Activated T-helper 17 cell treated with anti-CD3 and anti-CD28 coated beads, Interleukin-2, amount 50 U/mL, for 72 hours (primary cell): Measurements from ENCODE around the gene SHB. TPM values are rescaled to one million over a fixed set of nuclear protein-coding genes. Genes with fewer than 3 reads are reported as not detected.
A peak's percentile ranks its signal among the peaks of the same experiment; 100 is the strongest.

ENCODE experiments used
- ATAC-seq: fragments of 150-1000 bp; cut with Tn5 transposase; replicated peaks from 2 replicates; pipeline ENCODE4 v1.10.0; 2021; ENCODE audit warnings: mild to moderate bottlenecking, moderate library complexity
- H3K27ac Mint-ChIP-seq: one replicate; pipeline ENCODE4 v1.8.0; 2022; ENCODE audit warnings: mixed read lengths
- H3K27me3 Mint-ChIP-seq: one replicate; pipeline ENCODE4 v1.8.0; 2022; ENCODE audit warnings: mixed read lengths
- H3K36me3 Mint-ChIP-seq: one replicate; pipeline ENCODE4 v1.8.0; 2022; ENCODE audit warnings: low read depth, mild to moderate bottlenecking, mixed read lengths
- H3K4me1 Mint-ChIP-seq: one replicate; pipeline ENCODE4 v1.8.0; 2022; ENCODE audit warnings: mixed read lengths
- H3K4me3 Mint-ChIP-seq: one replicate; pipeline ENCODE4 v1.8.0; 2022; ENCODE audit warnings: mild to moderate bottlenecking, mixed read lengths
- H3K9me3 Mint-ChIP-seq: one replicate; pipeline ENCODE4 v1.8.0; 2022; ENCODE audit warnings: mixed read lengths
- total RNA-seq, 2 donors: library from RNA; stranded (reverse); gene quantifications; one replicate each; pipeline ENCODE4 v1.2.3, GENCODE V29; 2022

Gene SHB
- total RNA-seq, 2 donors from 2014 or later = 0.95 to 1.7 TPM

- H3K27ac Mint-ChIP-seq = no peak overlapping the region
- no peak for ATAC-seq
- H3K4me3 Mint-ChIP-seq = no peak overlapping the region
- no peaks in the 10 kb centered on the region for H3K9me3 Mint-ChIP-seq
- H3K36me3 Mint-ChIP-seq = no peaks in the 10 kb centered on the region
- H3K27me3 Mint-ChIP-seq = no peaks in the 10 kb centered on the region
- H3K4me1 Mint-ChIP-seq = no peaks in the 10 kb centered on the region
These were observed 141.9 kb downstream of the SHB start for GRCh38 chr9:37927132-37927531.

GRCh38 chr9:37926737-37927118, 142.3 kb downstream of the SHB start:
- no peaks in the 10 kb centered on the region for H3K36me3 Mint-ChIP-seq
- no peaks in the 10 kb centered on the region for H3K4me1 Mint-ChIP-seq
- no peaks in the 10 kb centered on the region for H3K27me3 Mint-ChIP-seq
- H3K9me3 Mint-ChIP-seq = no peaks in the 10 kb centered on the region
- no peak for ATAC-seq
- no peak overlapping the region for H3K27ac Mint-ChIP-seq
- H3K4me3 Mint-ChIP-seq = no peak overlapping the region

- no peak overlapping the region for H3K4me3 Mint-ChIP-seq
- no peaks in the 10 kb centered on the region for H3K4me1 Mint-ChIP-seq
- peak; percentile 52 for ATAC-seq
- no peaks in the 10 kb centered on the region for H3K9me3 Mint-ChIP-seq
- no peaks in the 10 kb centered on the region for H3K27me3 Mint-ChIP-seq
- H3K27ac Mint-ChIP-seq = no peak overlapping the region
- H3K36me3 Mint-ChIP-seq = no peaks in the 10 kb centered on the region
These were observed 143.0 kb downstream of the SHB start for GRCh38 chr9:37925786-37926736.

DNA sequence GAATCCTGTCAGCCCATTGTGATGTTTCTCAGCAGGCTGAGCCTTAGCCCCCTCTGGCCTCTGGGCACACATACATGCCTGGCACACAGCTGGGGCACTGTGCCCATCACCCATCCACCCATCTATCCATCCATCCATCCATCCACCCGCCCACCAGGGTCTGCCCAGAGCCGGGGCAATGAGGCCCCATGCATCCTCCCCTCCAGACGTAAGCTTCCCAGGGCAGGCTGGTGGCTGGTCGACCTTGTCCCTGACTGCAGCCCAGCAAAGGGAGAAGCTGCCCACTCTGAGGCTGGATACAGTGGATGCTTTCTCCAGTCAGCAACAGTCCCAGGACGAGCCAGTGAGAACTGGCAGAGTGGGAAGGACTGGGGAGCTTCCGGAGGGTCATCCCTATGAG, 144.0 kb downstream of the SHB start:
- no peak for ATAC-seq

GRCh38 chr9:37924538-37924937, 144.5 kb downstream of the SHB start:
- Mint-ChIP-seq H3K27me3 (no peaks in the 10 kb centered on the region), H3K27ac (no peak overlapping the region), H3K4me1 (no peaks in the 10 kb centered on the region), H3K4me3 (no peak overlapping the region), H3K36me3 (no peaks in the 10 kb centered on the region), H3K9me3 (no peaks in the 10 kb centered on the region)
- no peak for ATAC-seq

More for the DNA sequence above, 144.0 kb downstream of the SHB start:
- Mint-ChIP-seq H3K27ac (no peak overlapping the region), H3K4me3 (no peak overlapping the region), H3K36me3 (no peaks in the 10 kb centered on the region), H3K4me1 (no peaks in the 10 kb centered on the region), H3K9me3 (no peaks in the 10 kb centered on the region), H3K27me3 (no peaks in the 10 kb centered on the region)

DNA sequence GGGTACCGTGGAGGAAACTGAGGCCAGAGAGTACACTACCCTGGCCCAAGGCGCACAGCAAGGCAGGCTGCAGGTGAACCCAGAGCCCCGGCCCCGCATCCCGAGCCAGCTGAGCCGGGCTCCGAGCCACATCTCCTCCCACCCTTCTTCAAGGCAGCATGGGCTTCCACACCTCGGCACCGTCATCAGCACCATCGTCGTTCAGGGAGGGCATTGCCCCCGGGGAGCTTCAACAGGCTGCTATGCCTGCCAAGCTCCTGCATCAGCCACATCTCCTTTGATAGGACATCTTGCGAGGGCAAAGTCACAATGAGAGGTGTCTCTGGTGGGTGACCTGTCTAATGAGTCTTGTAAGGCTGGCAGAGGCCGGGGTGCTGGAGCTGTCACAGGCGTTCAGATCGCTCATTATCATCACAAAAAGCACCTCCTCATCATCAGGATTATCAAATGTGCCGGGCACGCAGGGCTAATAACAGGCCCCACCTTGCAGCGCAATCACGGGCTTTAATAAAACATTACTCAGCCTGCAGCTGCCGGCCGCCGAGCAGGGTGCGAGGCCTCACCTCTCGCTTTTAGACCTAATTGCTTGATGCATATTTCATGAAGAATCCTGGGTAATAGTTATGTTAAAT, 145.1 kb downstream of the SHB start:
- Mint-ChIP-seq H3K4me1 (no peaks in the 10 kb centered on the region), H3K9me3 (no peaks in the 10 kb centered on the region), H3K36me3 (no peaks in the 10 kb centered on the region), H3K27me3 (no peaks in the 10 kb centered on the region), H3K4me3 (no peak overlapping the region), H3K27ac (no peak overlapping the region)
- no peak for ATAC-seq

DNA sequence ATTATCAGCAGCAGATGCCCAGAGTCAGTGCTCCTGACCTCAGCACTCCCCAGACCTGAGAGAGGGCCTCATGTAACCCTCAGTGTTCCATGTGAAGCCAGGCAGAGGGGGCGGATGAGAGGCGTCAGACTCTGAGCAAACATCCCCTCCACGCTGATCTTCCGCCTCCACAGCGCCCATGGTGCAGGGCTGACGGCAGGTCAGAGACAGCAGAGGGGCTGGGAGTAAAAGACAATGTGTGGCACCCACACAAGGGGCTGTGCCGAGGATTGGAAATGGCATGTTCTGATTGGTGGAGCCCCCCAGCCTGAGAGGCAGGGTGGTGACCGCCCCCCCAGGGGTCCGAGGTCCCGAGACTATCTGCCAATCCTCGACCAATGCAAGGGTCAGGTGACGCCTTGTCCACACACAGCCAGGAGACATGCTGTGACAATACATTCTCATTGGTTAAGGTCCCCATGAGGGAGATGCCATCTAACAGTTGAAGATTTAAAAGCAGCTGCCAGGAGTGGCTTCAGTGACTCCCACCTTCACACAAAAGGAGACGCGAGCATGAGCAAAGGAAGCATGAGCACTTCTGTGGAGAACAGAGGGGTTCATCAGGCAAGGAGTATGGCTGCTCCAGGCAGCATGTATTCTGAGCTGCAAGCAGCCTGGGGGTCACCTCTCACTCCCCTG, 145.8 kb downstream of the SHB start:
- no peaks in the 10 kb centered on the region for H3K9me3 Mint-ChIP-seq
- H3K36me3 Mint-ChIP-seq = no peaks in the 10 kb centered on the region
- no peak for ATAC-seq

GRCh38 chr9:37922363-37923117, 146.5 kb downstream of the SHB start:
- Mint-ChIP-seq H3K4me3 (no peak overlapping the region), H3K36me3 (no peaks in the 10 kb centered on the region), H3K27ac (no peak overlapping the region), H3K27me3 (no peaks in the 10 kb centered on the region), H3K4me1 (no peaks in the 10 kb centered on the region), H3K9me3 (no peaks in the 10 kb centered on the region)
- no peak for ATAC-seq

More for the DNA sequence above, 145.8 kb downstream of the SHB start:
- H3K4me3 Mint-ChIP-seq = no peak overlapping the region
- no peak overlapping the region for H3K27ac Mint-ChIP-seq
- no peaks in the 10 kb centered on the region for H3K4me1 Mint-ChIP-seq
- no peaks in the 10 kb centered on the region for H3K27me3 Mint-ChIP-seq

DNA sequence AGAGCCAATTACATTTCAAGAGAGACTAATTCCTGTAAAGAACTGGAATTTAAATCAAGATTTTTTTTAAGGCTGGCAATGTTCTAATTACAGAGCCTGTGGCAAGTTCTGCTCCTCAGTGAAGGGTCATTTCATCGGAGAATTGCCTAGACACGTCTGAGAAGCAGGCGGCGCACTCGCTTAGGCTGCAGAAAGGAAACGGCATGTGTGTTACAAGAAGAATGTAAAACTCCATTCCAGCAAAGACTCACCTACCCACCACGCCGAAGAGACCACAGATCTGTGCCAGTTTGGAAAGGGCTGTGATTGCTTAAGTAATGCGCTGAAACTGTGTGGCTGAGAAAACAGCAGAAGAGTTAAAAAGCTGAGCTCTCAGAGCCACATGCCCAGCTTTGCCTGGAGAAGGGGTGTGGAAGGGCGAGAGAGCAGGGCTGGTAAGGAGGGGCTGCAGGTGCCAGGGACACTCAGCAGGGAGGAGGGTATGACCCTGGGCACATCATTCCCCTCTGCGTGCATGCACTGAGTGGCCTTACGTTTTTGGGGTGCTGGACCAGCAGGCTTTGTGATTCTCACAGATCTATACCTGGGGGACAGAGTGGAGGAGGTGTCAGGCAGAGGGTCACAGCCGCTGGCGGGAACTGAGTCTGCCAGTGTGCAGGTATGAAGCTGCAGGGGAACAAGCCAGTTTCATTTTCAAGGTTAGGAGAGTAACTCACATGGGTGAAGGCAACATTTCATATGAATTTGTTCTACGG, 147.3 kb downstream of the SHB start:
- H3K36me3 Mint-ChIP-seq = no peaks in the 10 kb centered on the region
- H3K9me3 Mint-ChIP-seq = no peaks in the 10 kb centered on the region
- H3K4me1 Mint-ChIP-seq = no peaks in the 10 kb centered on the region
- H3K4me3 Mint-ChIP-seq = no peak overlapping the region
- peak overlapping the region; percentile 6 for H3K27ac Mint-ChIP-seq
- ATAC-seq = no peak
- H3K27me3 Mint-ChIP-seq = no peaks in the 10 kb centered on the region

GRCh38 chr9:37921168-37921510, 147.9 kb downstream of the SHB start:
- H3K9me3 Mint-ChIP-seq = no peaks in the 10 kb centered on the region
- no peaks in the 10 kb centered on the region for H3K36me3 Mint-ChIP-seq
- H3K4me1 Mint-ChIP-seq = no peaks in the 10 kb centered on the region
- H3K27me3 Mint-ChIP-seq = no peaks in the 10 kb centered on the region
- H3K27ac Mint-ChIP-seq = peak overlapping the region; percentile 6
- H3K4me3 Mint-ChIP-seq = no peak overlapping the region
- ATAC-seq = no peak

GRCh38 chr9:37920471-37921167, 148.4 kb downstream of the SHB start:
- H3K27ac Mint-ChIP-seq = peak overlapping the region; percentile 6
- H3K4me3 Mint-ChIP-seq = no peak overlapping the region
- H3K9me3 Mint-ChIP-seq = no peaks in the 10 kb centered on the region
- H3K4me1 Mint-ChIP-seq = no peaks in the 10 kb centered on the region
- no peaks in the 10 kb centered on the region for H3K27me3 Mint-ChIP-seq
- no peaks in the 10 kb centered on the region for H3K36me3 Mint-ChIP-seq
- peak; percentile 45 for ATAC-seq

DNA sequence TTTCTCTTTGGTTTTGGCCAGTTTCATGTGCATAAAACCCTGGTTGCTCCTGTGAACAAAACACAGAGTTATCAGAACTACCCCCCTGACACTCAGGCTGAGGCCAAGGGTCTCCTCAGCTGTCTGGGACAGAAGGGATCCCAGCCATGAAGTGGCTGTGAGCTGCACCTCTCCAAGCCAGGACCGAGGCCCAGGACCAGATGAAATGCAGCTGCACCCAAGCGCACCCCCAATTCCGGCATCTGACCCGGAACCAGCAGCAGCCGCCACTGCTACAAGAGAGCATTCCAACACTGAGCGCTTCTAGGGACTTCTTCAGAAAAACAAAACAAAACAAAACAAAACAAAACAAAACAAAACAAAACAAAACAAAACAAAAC, 149.1 kb downstream of the SHB start:
- no peaks in the 10 kb centered on the region for H3K27me3 Mint-ChIP-seq
- no peaks in the 10 kb centered on the region for H3K9me3 Mint-ChIP-seq
- H3K4me3 Mint-ChIP-seq = no peak overlapping the region
- H3K27ac Mint-ChIP-seq = no peak overlapping the region
- no peaks in the 10 kb centered on the region for H3K36me3 Mint-ChIP-seq
- H3K4me1 Mint-ChIP-seq = no peaks in the 10 kb centered on the region
- no peak for ATAC-seq

DNA sequence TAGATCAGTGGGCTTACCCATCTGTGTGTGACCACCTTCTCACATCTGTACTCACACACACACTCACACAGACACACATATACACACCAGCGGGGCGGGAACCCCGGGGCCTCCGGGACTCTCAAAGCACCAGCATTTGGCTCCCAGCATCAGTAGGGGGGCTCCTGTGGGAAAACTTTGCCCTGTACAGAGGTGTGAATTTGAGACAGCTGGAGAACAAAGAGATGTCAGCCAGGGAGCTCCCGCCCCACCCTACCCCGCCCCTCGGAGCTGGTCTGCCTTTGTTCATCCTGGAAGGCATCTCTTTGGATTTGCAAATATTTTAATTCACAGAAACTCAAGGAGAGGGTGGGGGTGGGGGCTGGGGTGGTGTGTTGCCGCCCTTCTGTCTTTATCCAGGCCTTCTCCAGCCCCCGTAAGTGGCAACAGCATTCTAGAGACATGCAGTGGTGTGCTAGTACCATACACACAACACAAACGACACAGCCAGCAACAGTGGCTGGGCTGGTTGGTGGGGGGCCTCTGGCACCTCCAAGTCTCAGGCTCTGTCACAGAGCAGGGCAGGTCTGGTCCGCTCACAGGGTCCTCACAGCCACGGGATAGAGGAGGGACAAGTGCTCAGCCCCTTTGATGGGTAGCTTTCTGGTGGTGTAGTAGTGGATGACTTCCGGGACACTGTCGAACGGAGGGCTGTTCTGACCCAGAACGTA, 149.6 kb downstream of the SHB start:
- Mint-ChIP-seq H3K9me3 (no peaks in the 10 kb centered on the region), H3K4me3 (no peak overlapping the region), H3K27me3 (no peaks in the 10 kb centered on the region), H3K36me3 (no peaks in the 10 kb centered on the region), H3K4me1 (no peaks in the 10 kb centered on the region), H3K27ac (no peak overlapping the region)
- ATAC-seq = no peak
